Measurements from ENCODE around the gene RASA3. TPM values are rescaled to one million over a fixed set of nuclear protein-coding genes. Genes with fewer than 3 reads are reported as not detected.

RASA3 gene
- total and polyA plus RNA-seq, 2 of the 8 experiments (the other 6 are each of a cell fraction or from before 2014, with no cell fraction given), result 7.5 to 21.9 TPM

GRCh38 chr13:114000151-114001040 lies 132.0 kb downstream of the RASA3 start:
- Histone ChIP-seq H4K91ac (replicated peaks; ENCODE audit: insufficient read length, low read length) (no peak overlapping the region), H3K79me2 (ENCODE audit: control insufficient read depth in 1 of 2, insufficient read depth in 2 of 2, low read length in 2 of 2) (no peaks in the 10 kb centered on the region), H3K36me3 (ENCODE audit: control insufficient read depth in 2 of 4, insufficient read depth in 4 of 4, low read length in 3 of 4) (peaks cover 0 to 2% (median 0%) of the 10 kb centered on the region in 4 experiments; a peak in 1 of 8 replicates), H3K27ac (ENCODE audit: low read depth, low read length) (no peak overlapping the region), H2BK120ac (replicated peaks; ENCODE audit: low read depth, low read length) (no peak overlapping the region), H4K5ac (ENCODE audit: insufficient read length, low read depth, low read length) (no peak overlapping the region), H2BK20ac (ENCODE audit: low read length) (no peak overlapping the region), H4K8ac (ENCODE audit: extremely low read depth, insufficient read depth, low read length) (no peak overlapping the region), H3K4me1 (replicated peaks in 1 of 4; ENCODE audit: control insufficient read depth in 3 of 4, insufficient read depth in 4 of 4, low read length in 3 of 4) (no peaks in the 10 kb centered on the region; a peak in 1 of 7 replicates), H2BK5ac (ENCODE audit: low read depth, low read length) (no peak overlapping the region), H3K4me3 (ENCODE audit: extremely low read depth in 1 of 4, insufficient read depth in 2 of 4, low read depth in 3 of 4, low read length in 4 of 4) (no peak overlapping the region), H3K79me1 (ENCODE audit: low read depth, low read length) (no peaks in the 10 kb centered on the region), H3K27me3 (replicated peaks in 1 of 4; ENCODE audit: control insufficient read depth in 3 of 4, extremely low read depth in 1 of 4, insufficient read depth in 3 of 4, low read length in 3 of 4) (no peaks in the 10 kb centered on the region), H2BK12ac (ENCODE audit: low read depth, low read length) (no peak overlapping the region), H3K23me2 (ENCODE audit: low read depth, low read length) (no peaks in the 10 kb centered on the region), H3K14ac (ENCODE audit: insufficient read length) (no peak overlapping the region), H2AK5ac (ENCODE audit: low read depth, low read length) (no peak overlapping the region), H3K56ac (replicated peaks; ENCODE audit: insufficient read length, low read depth, low read length) (no peak overlapping the region), H3K4me2 (ENCODE audit: insufficient read depth in 1 of 2, low read depth in 2 of 2, low read length in 2 of 2) (no peak overlapping the region), H4K20me1 (replicated peaks in 1 of 2; ENCODE audit: control insufficient read depth in 1 of 2, insufficient read depth in 2 of 2, low read length in 2 of 2) (peaks cover 4 to 8% of the 10 kb centered on the region in 2 experiments), H3K4ac (replicated peaks; ENCODE audit: insufficient read length, low read depth, low read length) (no peak overlapping the region), H2BK15ac (ENCODE audit: low read length) (no peak overlapping the region), H3K18ac (ENCODE audit: extremely low read depth, low read length) (no peak overlapping the region), H3K23ac (ENCODE audit: insufficient read length) (no peak overlapping the region), H2AFZ (ENCODE audit: low read length) (no peak overlapping the region), H3K9me3 (ENCODE audit: insufficient read depth in 2 of 2, low read depth in 1 of 2, low read length in 1 of 2) (no peaks in the 10 kb centered on the region), H3K9ac (replicated peaks in 1 of 4; ENCODE audit: extremely low read depth in 1 of 4, low read depth in 3 of 4, low read length in 3 of 4) (no peak overlapping the region)
- CTCF ChIA-PET (ENCODE audit: partially characterized antibody), result no interaction called here
- FAIRE-seq (no peak), DNase-seq (ENCODE audit: low read depth in 1 of 2, low spot score in 2 of 2) (no peak)
- POLR2A ChIA-PET (ENCODE audit: partially characterized antibody), result no interaction called here
- WGBS, 2 experiments (ENCODE audit: extremely low coverage in 1 of 2, insufficient coverage in 1 of 2, insufficient read length in 1 of 2, insufficient replicate concordance in 2 of 2, low coverage in 1 of 2, low lambda C conversion rate in 2 of 2, missing lambda C conversion rate in 1 of 2), result 93% methylated on average over 25 of the region's 26 CpGs; no CpG with 5 or more reads in 1 of the 2 experiments
- TF ChIP-seq TAF1 (IDR thresholded peaks at IDR 0.05; ENCODE audit: low read depth, low read length) (no peak), SAP30 (IDR thresholded peaks at IDR 0.05; ENCODE audit: insufficient read depth, insufficient replicate concordance, low read length) (no peak), BCL11A (IDR thresholded peaks at IDR 0.05; ENCODE audit: low read depth in 2 of 2, low read length in 2 of 2) (no peak), TEAD4 (IDR thresholded peaks at IDR 0.05; ENCODE audit: low read depth, low read length) (no peak), CEBPB (IDR thresholded peaks at IDR 0.05; ENCODE audit: low read depth, low read length) (no peak), FOSL1 (IDR thresholded peaks at IDR 0.05; ENCODE audit: insufficient read depth, low read depth, low read length) (no peak), CHD2 (IDR thresholded peaks at IDR 0.05; ENCODE audit: low read length) (no peak), HDAC2 (IDR thresholded peaks at IDR 0.05; ENCODE audit: borderline replicate concordance in 1 of 2, low read depth in 2 of 2, low read length in 2 of 2) (no peak), RFX5 (IDR thresholded peaks at IDR 0.05; ENCODE audit: borderline replicate concordance, low read depth, low read length) (no peak), SP1 (IDR thresholded peaks at IDR 0.05; ENCODE audit: low read depth, low read length) (no peak), ZNF274 (IDR thresholded peaks at IDR 0.05; ENCODE audit: borderline replicate concordance, extremely low read depth, low read length) (no peak), SP2 (IDR thresholded peaks at IDR 0.05; ENCODE audit: low read length) (no peak)
